ENCODE data around the gene CUL9. TPM values are rescaled to one million over a fixed set of nuclear protein-coding genes. Genes with fewer than 3 reads are reported as not detected.
A peak's percentile ranks its signal among the peaks of the same experiment; 100 is the strongest.

Gene CUL9
- total and polyA plus RNA-seq, 8 donors: 11.3 to 99.3 (median 15.1) TPM

- no peak for TF ChIP-seq CTCF (IDR thresholded peaks at IDR 0.05)
- 89 to 92% methylated on average over 8 of the region's 8 CpGs for WGBS, 2 donors
- intact Hi-C loops (cut with DNase I): no loop called here
These were observed 89.3 kb downstream of the CUL9 start for GRCh38 chr6:43271103-43271815.

DNA sequence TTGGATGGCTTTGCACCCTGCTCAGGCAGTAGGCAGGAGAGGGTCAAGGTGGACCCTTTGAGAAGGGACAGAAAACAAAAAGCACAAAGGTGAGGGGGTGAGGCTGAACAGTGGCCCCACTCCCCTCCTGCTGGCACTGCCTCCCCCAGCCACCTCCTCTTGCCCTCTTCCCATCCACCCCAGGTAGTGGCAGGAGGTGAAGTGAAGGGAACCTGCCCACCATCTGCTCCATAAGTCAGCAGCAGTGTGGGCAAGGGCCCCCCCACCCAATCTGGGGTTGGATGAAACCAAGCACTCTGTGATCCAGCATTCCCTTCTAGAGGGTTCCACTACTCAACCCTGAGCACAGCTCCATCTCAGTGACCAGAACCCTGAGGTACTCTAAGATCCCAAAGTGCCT, 89.9 kb downstream of the CUL9 start:
- intact Hi-C loops (cut with DNase I): no loop called here

More at GRCh38 chr6:43271103-43271815, 89.3 kb downstream of the CUL9 start:
- FAIRE-seq (no peak), DNase-seq (no peak), ATAC-seq (no peak)
- H3K27ac ChIP-seq: peak overlapping the region in 1 of 4 donors; percentile 28
- H3K4me1 ChIP-seq: peaks cover 7 to 24% (median 16%) of the 10 kb centered on the region in 3 donors
- no peaks in the 10 kb centered on the region for H3K9me3 ChIP-seq
- no peaks in the 10 kb centered on the region for H3K27me3 ChIP-seq
- H3K4me3 ChIP-seq: no peak overlapping the region
- H3K36me3 ChIP-seq: no peaks in the 10 kb centered on the region

GRCh38 chr6:43273707-43274106, 91.7 kb downstream of the CUL9 start:
- no peak overlapping the region for H3K4me3 ChIP-seq
- ATAC-seq: no peak
- 60 to 71% methylated on average over 2 of the region's 2 CpGs for WGBS, 2 donors
- H3K27me3 ChIP-seq: no peaks in the 10 kb centered on the region
- H3K27ac ChIP-seq: no peak overlapping the region
- no peak for DNase-seq
- H3K9me3 ChIP-seq: no peaks in the 10 kb centered on the region
- H3K36me3 ChIP-seq: no peaks in the 10 kb centered on the region
- no peak for FAIRE-seq
- intact Hi-C loops (cut with DNase I): no loop called here
- TF ChIP-seq CTCF (IDR thresholded peaks at IDR 0.05): no peak
- peaks cover 5 to 12% (median 7%) of the 10 kb centered on the region in 3 donors for H3K4me1 ChIP-seq

More for the DNA sequence above, 89.9 kb downstream of the CUL9 start:
- no peaks in the 10 kb centered on the region for H3K27me3 ChIP-seq
- no peak overlapping the region for H3K4me3 ChIP-seq
- no peak for DNase-seq
- FAIRE-seq: no peak
- H3K9me3 ChIP-seq: no peaks in the 10 kb centered on the region
- no peak for TF ChIP-seq CTCF (IDR thresholded peaks at IDR 0.05)
- no peak for ATAC-seq
- no peak overlapping the region for H3K27ac ChIP-seq
- no peaks in the 10 kb centered on the region for H3K36me3 ChIP-seq
- H3K4me1 ChIP-seq: peaks cover 7 to 24% (median 16%) of the 10 kb centered on the region in 3 donors

Other genes with a start within 250 kb of the CUL9 start
- 100 to 1,000 TPM in 3 of 6 donors, 10 to 100 TPM in 3; 19.0 to 295 (median 102) TPM for gene GNMT, start 221.4 kb upstream of the CUL9 start, total RNA-seq
- 100 to 1,000 TPM in 1 of 2 donors, 10 to 100 TPM in 1; 57.9 to 443 TPM for gene GNMT, start 221.4 kb upstream of the CUL9 start, polyA plus RNA-seq
- gene PEX6, start 203.0 kb upstream of the CUL9 start, total RNA-seq: 10 to 100 TPM; 11.4 to 24.3 (median 16.5) TPM
- 10 to 100 TPM; 17.5 to 20.9 TPM for gene PEX6, start 203.0 kb upstream of the CUL9 start, polyA plus RNA-seq
- gene PPP2R5D, start 197.6 kb upstream of the CUL9 start, total RNA-seq: 10 to 100 TPM in 5 of 6 donors, 1 to 10 TPM in 1; 9.6 to 17.2 (median 11.3) TPM
- gene PPP2R5D, start 197.6 kb upstream of the CUL9 start, polyA plus RNA-seq: 10 to 100 TPM; 16.8 to 18.7 TPM
- 10 to 100 TPM; 16.5 to 26.5 (median 22.6) TPM for gene MEA1, start 168.2 kb upstream of the CUL9 start, total RNA-seq
- gene MEA1, start 168.2 kb upstream of the CUL9 start, polyA plus RNA-seq: 10 to 100 TPM; 44.1 to 48.7 TPM
- 10 to 100 TPM; 19.7 to 40.6 (median 28.0) TPM for gene KLHDC3, start 167.9 kb upstream of the CUL9 start, total RNA-seq
- gene KLHDC3, start 167.9 kb upstream of the CUL9 start, polyA plus RNA-seq: 10 to 100 TPM; 48.5 to 48.8 TPM
- 10 to 100 TPM; 13.2 to 27.1 (median 22.3) TPM for gene RRP36, start 160.6 kb upstream of the CUL9 start, total RNA-seq
- 10 to 100 TPM; 21.2 to 32.9 TPM for gene RRP36, start 160.6 kb upstream of the CUL9 start, polyA plus RNA-seq
- 10 to 100 TPM in 4 of 6 donors, 1 to 10 TPM in 2; 8.6 to 21.4 (median 12.2) TPM for gene CUL7, start 128.3 kb upstream of the CUL9 start, total RNA-seq
- 10 to 100 TPM; 17.1 to 20.4 TPM for gene CUL7, start 128.3 kb upstream of the CUL9 start, polyA plus RNA-seq
- gene MRPL2, start 122.8 kb upstream of the CUL9 start, total RNA-seq: 10 to 100 TPM; 19.9 to 31.6 (median 25.7) TPM
- 10 to 100 TPM; 55.2 to 65.8 TPM for gene MRPL2, start 122.8 kb upstream of the CUL9 start, polyA plus RNA-seq
- 10 to 100 TPM; 11.3 to 24.2 (median 15.4) TPM for gene KLC4, start 122.6 kb upstream of the CUL9 start, total RNA-seq
- 10 to 100 TPM; 33.0 to 46.1 TPM for gene KLC4, start 122.6 kb upstream of the CUL9 start, polyA plus RNA-seq
- 10 to 100 TPM in 5 of 6 donors, 1 to 10 TPM in 1; 9.8 to 44.2 (median 15.8) TPM for gene PTK7, start 105.9 kb upstream of the CUL9 start, total RNA-seq
- 10 to 100 TPM; 21.7 to 33.1 TPM for gene PTK7, start 105.9 kb upstream of the CUL9 start, polyA plus RNA-seq
- 10 to 100 TPM in 3 of 6 donors, 1 to 10 TPM in 3; 7.2 to 12.8 (median 9.8) TPM for gene SRF, start 10.9 kb upstream of the CUL9 start, total RNA-seq
- gene SRF, start 10.9 kb upstream of the CUL9 start, polyA plus RNA-seq: 10 to 100 TPM; 11.0 to 11.9 TPM
- 10 to 100 TPM; 19.9 to 45.1 (median 38.4) TPM for gene DNPH1, start 47.3 kb downstream of the CUL9 start, total RNA-seq
- 10 to 100 TPM; 56.0 to 73.3 TPM for gene DNPH1, start 47.3 kb downstream of the CUL9 start, polyA plus RNA-seq
- gene TTBK1, start 61.3 kb downstream of the CUL9 start, total RNA-seq: under 1 TPM; 0.08 to 0.19 (median 0.14) TPM
- gene TTBK1, start 61.3 kb downstream of the CUL9 start, polyA plus RNA-seq: under 1 TPM; 0.45 to 0.57 TPM
- under 1 TPM in 1 of 6 donors, not detected in 5; 0.16 TPM for gene SLC22A7, start 116.1 kb downstream of the CUL9 start, total RNA-seq
- gene SLC22A7, start 116.1 kb downstream of the CUL9 start, polyA plus RNA-seq: not detected
- 1 to 10 TPM in 2 of 6 donors, under 1 TPM in 4; 0.46 to 4.6 (median 0.82) TPM for gene CRIP3, start 126.6 kb downstream of the CUL9 start, total RNA-seq
- 1 to 10 TPM; 4.5 to 9.7 TPM for gene CRIP3, start 126.6 kb downstream of the CUL9 start, polyA plus RNA-seq
- 10 to 100 TPM in 2 of 6 donors, 1 to 10 TPM in 4; 6.2 to 13.0 (median 8.7) TPM for gene ZNF318, start 187.5 kb downstream of the CUL9 start, total RNA-seq
- gene ZNF318, start 187.5 kb downstream of the CUL9 start, polyA plus RNA-seq: 1 to 10 TPM; 6.2 to 9.4 TPM
- gene ABCC10, start 245.3 kb downstream of the CUL9 start, total RNA-seq: 10 to 100 TPM; 14.0 to 21.8 (median 18.3) TPM
- gene ABCC10, start 245.3 kb downstream of the CUL9 start, polyA plus RNA-seq: 10 to 100 TPM; 40.1 to 54.8 TPM